GM19463 (cell line): ENCODE results near the gene FAM90A1.
"Not testable (repeated sequence)": the region's sequence is repeated elsewhere in the genome, so short reads cannot be mapped to it uniquely, and the experiment has no call there.

Experiments used
- ATAC-seq: cut with Tn5 transposase; IDR thresholded peaks from one replicate; pipeline ENCODE4 v1.9.1; 2021; ENCODE audit warnings: mild to moderate bottlenecking, moderate library complexity; ENCODE audit not compliant: unreplicated experiment

Gene FAM90A1

GRCh38 chr12:8179989-8180585 is 47.3 kb downstream of the FAM90A1 start:
- ATAC-seq, result not testable (repeated sequence)

- ATAC-seq, result not testable (repeated sequence)
Observed at GRCh38 chr12:8172911-8173310, 54.5 kb downstream of the FAM90A1 start.
